Mucosa of descending colon (tissue), 3 donors: ENCODE measurements around the gene CALHM5. TPM values are rescaled to one million over a fixed set of nuclear protein-coding genes. Genes with fewer than 3 reads are reported as not detected.

Experiments
- ATAC-seq: fragments of 200-7000 bp; cut with Tn5 transposase; one replicate; pipeline ENCODE4 v1.9.1; 2020; ENCODE audit warnings: mild to moderate bottlenecking, moderate library complexity
- DNase-seq, 3 donors: peaks; one replicate each; pipeline ENCODE4 v3.0.0-alpha.2; 2020
- H3K36me3 ChIP-seq: fragments of 200-600 bp; one replicate; pipeline ENCODE4 v1.8.0; 2021; ENCODE audit warnings: low read depth, mild to moderate bottlenecking
- H3K4me1 ChIP-seq: fragments of 200-600 bp; one replicate; pipeline ENCODE4 v1.8.0; 2021; ENCODE audit warnings: low read depth, mild to moderate bottlenecking
- H3K4me3 ChIP-seq: fragments of 200-600 bp; one replicate; pipeline ENCODE4 v1.8.0; 2021; ENCODE audit warnings: mild to moderate bottlenecking
- H3K9me3 ChIP-seq: fragments of 200-600 bp; one replicate; pipeline ENCODE4 v1.8.0; 2021; ENCODE audit warnings: mild to moderate bottlenecking
- intact Hi-C, 2 donors: fragments of 100-400 bp; cut with DNase I in 1 of 2; cut with micrococcal nuclease in 1 of 2; formaldehyde crosslinking; loops; one replicate each; pipeline versions ENCODE4 v1.11.0 to v1.11.1; 2022; cut with DNase I, micrococcal nuclease
- total RNA-seq, 3 donors: library from RNA; stranded (reverse); fragmentation: NEBNext Ultra II Directional in 2 of 3; extraction: Animal tissue kit (Norgen Biotek cat#: 25700) in 2 of 3; gene quantifications; one replicate each; pipeline versions ENCODE4 v1.2.1 to v1.2.4, GENCODE V29; 2021 to 2023
- TF ChIP-seq, protein P1 (sequence below): fragments of 200-600 bp; IDR thresholded peaks from one replicate; pipeline ENCODE4 v1.8.0; 2022; ENCODE audit warnings: antibody characterized with exemption, mild to moderate bottlenecking
- donor health status: DM: no; HTN: no; CAD: no; lungs with moderate emphysema.
- donor health status: DM: no; HTN: no; CAD: no.
- donor health status: DM: no; HTN: yes; CAD: no.

CALHM5 gene
- total RNA-seq, 3 donors from 2014 or later: 0.20 to 0.85 (median 0.72) TPM

DNA sequence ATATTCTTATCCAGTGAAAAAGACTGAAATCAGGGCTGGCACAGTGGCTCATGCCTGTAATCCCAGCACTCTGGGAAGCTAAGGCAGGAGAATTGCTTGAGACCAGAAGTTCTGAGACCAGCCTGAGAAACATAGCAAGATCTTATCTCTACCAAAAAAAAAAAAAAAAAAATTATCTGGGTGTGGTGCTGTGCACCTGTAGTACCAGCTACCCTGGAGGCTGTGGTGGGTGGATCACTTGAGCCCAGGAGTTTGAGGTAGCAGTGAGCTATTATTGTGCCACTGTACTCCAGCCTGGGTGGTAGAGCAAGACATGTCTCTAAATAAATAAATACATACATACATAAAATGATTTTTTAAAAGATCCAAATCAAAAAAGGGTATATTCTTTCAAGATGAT is 43.9 kb upstream of the CALHM5 start:
- Histone ChIP-seq H3K4me3 (no peak overlapping the region), H3K9me3 (no peaks in the 10 kb centered on the region), H3K36me3 (no peaks in the 10 kb centered on the region), H3K4me1 (no peaks in the 10 kb centered on the region)
- ATAC-seq (no peak), DNase-seq (no peak)
- intact Hi-C loops: no loop called here
- TF ChIP-seq, protein P1, sequence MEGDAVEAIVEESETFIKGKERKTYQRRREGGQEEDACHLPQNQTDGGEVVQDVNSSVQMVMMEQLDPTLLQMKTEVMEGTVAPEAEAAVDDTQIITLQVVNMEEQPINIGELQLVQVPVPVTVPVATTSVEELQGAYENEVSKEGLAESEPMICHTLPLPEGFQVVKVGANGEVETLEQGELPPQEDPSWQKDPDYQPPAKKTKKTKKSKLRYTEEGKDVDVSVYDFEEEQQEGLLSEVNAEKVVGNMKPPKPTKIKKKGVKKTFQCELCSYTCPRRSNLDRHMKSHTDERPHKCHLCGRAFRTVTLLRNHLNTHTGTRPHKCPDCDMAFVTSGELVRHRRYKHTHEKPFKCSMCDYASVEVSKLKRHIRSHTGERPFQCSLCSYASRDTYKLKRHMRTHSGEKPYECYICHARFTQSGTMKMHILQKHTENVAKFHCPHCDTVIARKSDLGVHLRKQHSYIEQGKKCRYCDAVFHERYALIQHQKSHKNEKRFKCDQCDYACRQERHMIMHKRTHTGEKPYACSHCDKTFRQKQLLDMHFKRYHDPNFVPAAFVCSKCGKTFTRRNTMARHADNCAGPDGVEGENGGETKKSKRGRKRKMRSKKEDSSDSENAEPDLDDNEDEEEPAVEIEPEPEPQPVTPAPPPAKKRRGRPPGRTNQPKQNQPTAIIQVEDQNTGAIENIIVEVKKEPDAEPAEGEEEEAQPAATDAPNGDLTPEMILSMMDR: no peak

DNA sequence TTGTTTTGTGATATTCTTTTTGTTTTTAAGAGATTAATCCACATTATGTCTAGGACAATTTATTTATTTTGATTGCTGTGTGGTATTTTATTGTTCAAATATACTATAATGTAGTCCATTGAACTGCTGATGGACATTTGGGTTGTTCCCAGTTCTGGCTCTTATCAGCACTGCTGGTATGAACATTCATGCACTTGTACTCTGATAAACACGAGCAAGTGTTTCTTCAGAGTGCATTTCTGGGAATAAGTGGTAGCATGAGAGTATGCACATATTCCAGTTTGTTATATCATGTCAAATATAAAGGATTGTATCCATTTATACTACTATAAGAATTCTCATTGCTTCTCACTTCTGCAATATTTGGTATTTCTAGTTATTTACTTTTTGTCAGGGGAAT is 43.1 kb upstream of the CALHM5 start:
- Histone ChIP-seq H3K4me3 (no peak overlapping the region), H3K4me1 (no peaks in the 10 kb centered on the region), H3K9me3 (no peaks in the 10 kb centered on the region), H3K36me3 (no peaks in the 10 kb centered on the region)
- intact Hi-C loops: no loop called here
- DNase-seq (no peak), ATAC-seq (no peak)
- TF ChIP-seq, protein P1: no peak

DNA sequence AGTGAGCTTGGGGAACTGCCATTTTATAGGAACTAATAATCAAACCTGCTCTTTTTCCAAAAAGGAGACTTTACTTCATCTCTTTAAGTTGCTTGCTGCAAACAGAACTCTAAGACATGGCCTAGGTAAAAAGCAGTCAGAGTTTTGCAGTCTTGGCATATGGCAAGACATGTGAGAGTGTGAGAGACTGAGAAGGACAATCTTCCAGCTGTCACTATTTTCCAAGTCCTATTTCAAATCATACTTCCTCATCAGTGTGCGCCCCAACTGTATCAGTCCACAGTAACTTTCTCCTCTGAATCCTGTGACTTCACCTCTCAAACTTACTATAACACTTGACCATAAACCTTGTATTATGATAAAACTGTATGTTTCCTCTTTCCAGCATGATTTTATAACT is 39.9 kb upstream of the CALHM5 start:
- no peak for DNase-seq
- H3K9me3 ChIP-seq: no peaks in the 10 kb centered on the region
- intact Hi-C loops: no loop called here
- no peaks in the 10 kb centered on the region for H3K4me1 ChIP-seq
- H3K36me3 ChIP-seq: no peaks in the 10 kb centered on the region
- no peak for ATAC-seq
- TF ChIP-seq, protein P1: no peak
- H3K4me3 ChIP-seq: no peak overlapping the region

DNA sequence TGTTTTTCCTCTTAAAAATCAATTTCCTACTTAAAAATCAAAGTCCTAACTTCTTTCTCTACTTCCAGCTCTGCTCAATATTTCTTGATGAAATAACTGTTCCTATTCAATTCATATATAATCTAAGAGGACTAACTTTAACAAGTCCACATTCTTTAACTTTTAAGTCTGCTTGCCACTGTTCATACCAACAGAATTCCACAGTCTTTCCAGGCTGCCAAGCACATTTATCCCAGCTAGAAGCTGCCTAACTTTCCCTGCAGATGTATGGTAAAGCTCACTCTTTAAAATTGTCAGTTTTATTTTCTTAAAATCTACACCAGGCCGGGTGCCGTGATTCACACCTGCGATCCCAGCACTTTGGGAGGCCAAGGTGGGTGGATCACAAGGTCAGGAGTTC is 38.7 kb upstream of the CALHM5 start:
- ATAC-seq: no peak
- TF ChIP-seq, protein P1: no peak
- Histone ChIP-seq H3K36me3 (no peaks in the 10 kb centered on the region), H3K4me3 (no peak overlapping the region), H3K4me1 (no peaks in the 10 kb centered on the region), H3K9me3 (no peaks in the 10 kb centered on the region)
- no peak for DNase-seq
- intact Hi-C loops: no loop called here

DNA sequence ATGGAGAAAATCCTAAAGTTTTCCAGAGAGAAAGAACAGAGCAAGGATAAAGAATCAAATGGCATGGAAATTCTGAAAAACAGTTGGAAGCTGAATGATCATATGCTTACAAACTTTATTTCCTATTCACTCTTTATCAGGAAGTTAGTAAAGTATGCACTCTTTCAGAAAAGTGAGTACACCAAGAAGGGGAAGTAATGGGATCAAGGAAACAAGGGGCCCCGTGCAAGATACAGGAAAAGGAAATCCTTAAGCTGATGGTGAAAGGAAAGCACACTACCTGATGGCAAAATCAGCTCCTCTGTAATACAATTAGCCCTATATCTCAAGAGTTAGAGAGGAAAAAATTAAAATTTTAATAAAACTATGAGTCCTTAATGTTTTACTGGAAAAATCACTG is 36.3 kb upstream of the CALHM5 start:
- Histone ChIP-seq H3K4me3 (no peak overlapping the region), H3K4me1 (no peaks in the 10 kb centered on the region), H3K9me3 (no peaks in the 10 kb centered on the region), H3K36me3 (no peaks in the 10 kb centered on the region)
- DNase-seq (no peak), ATAC-seq (no peak)
- intact Hi-C loops: no loop called here
- TF ChIP-seq, protein P1: no peak

DNA sequence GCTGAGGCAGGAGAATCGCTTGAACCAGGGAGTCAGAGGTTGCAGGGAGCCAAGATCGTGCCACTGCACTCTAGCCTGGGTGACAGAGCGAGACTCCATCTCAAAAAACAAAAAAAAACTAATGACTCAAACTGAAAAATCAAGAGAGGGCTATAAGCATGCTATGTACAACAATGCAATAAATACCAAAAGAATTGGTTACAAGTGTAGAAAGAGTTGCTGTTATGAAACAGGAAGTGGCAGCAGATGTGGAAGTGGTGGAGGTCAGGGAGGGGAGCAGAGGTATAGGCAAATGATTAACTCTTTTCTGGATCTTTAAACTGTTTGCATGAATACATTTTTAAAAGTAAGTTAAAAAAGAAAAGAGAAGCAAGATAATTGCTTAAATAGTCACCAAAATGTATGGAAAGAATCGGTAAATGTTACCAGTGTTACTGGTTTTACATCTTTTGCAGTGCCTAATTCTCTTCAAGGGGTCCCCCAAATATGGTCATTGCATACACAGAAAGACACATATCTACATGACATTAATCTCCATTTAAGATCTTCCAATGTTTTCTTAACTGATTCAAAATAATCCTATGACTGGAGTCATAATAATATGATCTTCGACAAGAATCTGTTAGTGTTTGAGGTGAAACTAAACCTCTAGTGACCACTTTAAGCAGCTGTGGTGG is 35.3 kb upstream of the CALHM5 start:
- peak; percentile 78 for ATAC-seq
- TF ChIP-seq, protein P1: no peak
- Histone ChIP-seq H3K9me3 (no peaks in the 10 kb centered on the region), H3K4me3 (no peak overlapping the region), H3K4me1 (no peaks in the 10 kb centered on the region), H3K36me3 (no peaks in the 10 kb centered on the region)
- intact Hi-C loops: no loop called here
- peak in 1 of 3 donors; percentile 40 for DNase-seq
